H7 (cell line): ENCODE data around the gene AKT1. TPM values are rescaled to one million over a fixed set of nuclear protein-coding genes. Genes with fewer than 3 reads are reported as not detected.
A peak's percentile ranks its signal among the peaks of the same experiment; 100 is the strongest.
"Not testable (repeated sequence)": the region's sequence is repeated elsewhere in the genome, so short reads cannot be mapped to it uniquely, and the experiment has no call there.

ENCODE experiments used
- DNase-seq: peaks from one replicate; pipeline ENCODE4 v3.0.0; 2012
- H3K27me3 ChIP-seq: 2 replicates; pipeline ENCODE4 v1.6.0; 2011; ENCODE audit warnings: mild to moderate bottlenecking, low read length; ENCODE audit not compliant: control insufficient read depth, insufficient read depth
- H3K36me3 ChIP-seq: replicated peaks from 2 replicates; pipeline ENCODE4 v1.5.1; 2011; ENCODE audit warnings: low read length; ENCODE audit not compliant: control insufficient read depth, insufficient read depth
- H3K4me3 ChIP-seq: 2 replicates; pipeline ENCODE4 v1.5.1; 2011; ENCODE audit warnings: low read depth, mild to moderate bottlenecking, control low read depth, low read length, moderate library complexity; ENCODE audit not compliant: insufficient read depth
- total RNA-seq: library from RNA; depleted of rRNA; stranded (reverse); fragments of >200 nt; shearing (Covaris generic); gene quantifications from 2 replicates; pipeline ENCODE4 v1.2.3, GENCODE V29; 2014

Gene AKT1
- total RNA-seq, 1 experiment from 2014 or later = 165 TPM

- Histone ChIP-seq H3K27me3 (no peaks in the 10 kb centered on the region), H3K4me3 (peak overlapping the region; percentile 97), H3K36me3 (peaks cover 19% of the 10 kb centered on the region)
- no peak for DNase-seq
Observed at GRCh38 chr14:104753528-104754212, 41.9 kb downstream of the AKT1 start.

- peak within 1 kb of the TSS; percentile 97 for H3K4me3 ChIP-seq
- peak; percentile 100 for DNase-seq
- no peaks in the 10 kb centered on the region for H3K27me3 ChIP-seq
- peaks cover 19% of the 10 kb centered on the region for H3K36me3 ChIP-seq
Observed at GRCh38 chr14:104752735-104753527, 42.6 kb downstream of the AKT1 start, which contains the start of gene SIVA1. Gene SIVA1 (plus strand): TSS chr14:104753147. CDS start chr14:104753202, 55 bp downstream.

- DNase-seq = no peak
- Histone ChIP-seq H3K4me3 (peak overlapping the region; percentile 53), H3K36me3 (peaks cover 14% of the 10 kb centered on the region), H3K27me3 (no peaks in the 10 kb centered on the region)
Observed at GRCh38 chr14:104752423-104752734, 43.2 kb downstream of the AKT1 start.

- H3K36me3 ChIP-seq = peaks cover 11% of the 10 kb centered on the region
Observed at GRCh38 chr14:104751539-104752422, 43.8 kb downstream of the AKT1 start.

GRCh38 chr14:104750753-104751057 lies 44.8 kb downstream of the AKT1 start:
- H3K4me3 ChIP-seq, H3K27me3 ChIP-seq, DNase-seq, H3K36me3 ChIP-seq: not testable (repeated sequence)

More at GRCh38 chr14:104751539-104752422, 43.8 kb downstream of the AKT1 start:
- Histone ChIP-seq H3K27me3 (no peaks in the 10 kb centered on the region), H3K4me3 (peak overlapping the region; percentile 53)
- DNase-seq = peak; percentile 63

GRCh38 chr14:104750056-104750752 lies 45.3 kb downstream of the AKT1 start:
- no peak for DNase-seq
- Histone ChIP-seq H3K27me3 (no peaks in the 10 kb centered on the region), H3K36me3 (peaks cover under 1% of the 10 kb centered on the region; the same call in 1 of the 2 replicates), H3K4me3 (no peak overlapping the region)

- Histone ChIP-seq H3K36me3 (no peaks in the 10 kb centered on the region; the same call in 1 of the 2 replicates), H3K4me3 (no peak overlapping the region), H3K27me3 (no peaks in the 10 kb centered on the region)
- DNase-seq = peak; percentile 70
Observed at GRCh38 chr14:104749111-104749649, 46.4 kb downstream of the AKT1 start.

- Histone ChIP-seq H3K36me3 (no peaks in the 10 kb centered on the region; the same call in 1 of the 2 replicates), H3K27me3 (no peaks in the 10 kb centered on the region), H3K4me3 (no peak overlapping the region)
- no peak for DNase-seq
Observed at GRCh38 chr14:104747876-104748275, 47.7 kb downstream of the AKT1 start.

GRCh38 chr14:104746934-104747481 lies 48.5 kb downstream of the AKT1 start:
- no peak for DNase-seq
- Histone ChIP-seq H3K36me3 (no peaks in the 10 kb centered on the region; the same call in 1 of the 2 replicates), H3K27me3 (no peaks in the 10 kb centered on the region), H3K4me3 (no peak overlapping the region)

GRCh38 chr14:104746071-104746545 lies 49.4 kb downstream of the AKT1 start:
- H3K27me3 ChIP-seq = no peaks in the 10 kb centered on the region
- DNase-seq = no peak
- no peaks in the 10 kb centered on the region; the same call in 1 of the 2 replicates for H3K36me3 ChIP-seq
- H3K4me3 ChIP-seq = no peak overlapping the region

GRCh38 chr14:104745431-104745830 lies 50.1 kb downstream of the AKT1 start:
- DNase-seq = no peak
- H3K27me3 ChIP-seq = no peaks in the 10 kb centered on the region

GRCh38 chr14:104744484-104744883 lies 51.1 kb downstream of the AKT1 start:
- H3K27me3 ChIP-seq = no peaks in the 10 kb centered on the region
- peaks cover 4% of the 10 kb centered on the region for H3K36me3 ChIP-seq
- no peak overlapping the region for H3K4me3 ChIP-seq
- no peak for DNase-seq

More at GRCh38 chr14:104745431-104745830, 50.1 kb downstream of the AKT1 start:
- no peak overlapping the region for H3K4me3 ChIP-seq
- no peaks in the 10 kb centered on the region; the same call in 1 of the 2 replicates for H3K36me3 ChIP-seq
